GM21381 (cell line): ENCODE results near the gene PRAMEF11.
"Not testable (repeated sequence)": the region's sequence is repeated elsewhere in the genome, so short reads cannot be mapped to it uniquely, and the experiment has no call there.

Source experiments
- ATAC-seq: cut with Tn5 transposase; IDR thresholded peaks from one replicate; pipeline ENCODE4 v1.9.1; 2021; ENCODE audit warnings: mild to moderate bottlenecking, moderate library complexity; ENCODE audit not compliant: unreplicated experiment

Gene PRAMEF11

GRCh38 chr1:12831310-12831709 is at the start of gene PRAMEF11:
Gene PRAMEF11, minus strand, starts transcription at chr1:12831410. Its CDS starts 2,621 bp downstream, at chr1:12828789.
- ATAC-seq: not testable (repeated sequence)

- not testable (repeated sequence) for ATAC-seq
Observed at GRCh38 chr1:12878453-12878852, 47.2 kb upstream of the PRAMEF11 start.

DNA sequence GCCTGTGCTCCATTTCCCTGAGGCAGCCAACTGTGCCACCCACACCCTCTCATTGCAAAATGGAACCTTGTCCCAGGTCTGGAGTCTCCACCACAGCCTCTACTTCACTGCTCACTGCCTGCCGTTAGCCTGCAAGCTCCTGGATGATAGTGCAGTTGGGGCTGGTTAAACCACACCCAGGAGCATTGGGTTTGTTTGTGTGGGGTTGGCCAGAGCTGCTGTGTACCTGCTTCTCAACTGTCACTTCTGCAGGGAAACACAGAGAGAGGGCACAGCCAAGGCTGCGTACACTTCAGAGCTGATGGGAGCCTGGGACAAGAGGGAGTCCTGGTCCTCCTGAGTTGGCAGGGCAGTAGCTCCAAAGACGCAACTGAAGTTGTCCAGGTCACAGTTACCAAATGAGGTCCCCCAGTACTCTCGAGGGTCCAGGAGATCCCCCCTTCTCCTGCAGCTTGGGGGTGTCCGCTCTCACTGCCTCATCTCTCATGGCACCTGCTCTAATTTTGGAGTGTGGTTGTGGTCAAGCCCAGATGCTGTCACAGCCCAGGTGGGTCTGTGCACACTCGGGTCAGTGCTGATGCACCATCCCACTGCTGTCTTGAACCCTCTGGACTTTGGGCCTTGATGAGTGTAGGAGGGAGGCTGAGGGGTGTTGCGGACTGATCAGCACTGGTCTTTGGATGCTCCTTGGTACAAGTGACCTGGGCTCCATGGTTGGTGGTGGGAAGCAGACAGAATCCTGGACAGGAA is 32.1 kb upstream of the PRAMEF11 start:
- not testable (repeated sequence) for ATAC-seq

GRCh38 chr1:12856786-12857185 is 25.6 kb upstream of the PRAMEF11 start, which contains the start of gene PRAMEF2:
Gene PRAMEF2, plus strand, starts transcription at chr1:12857086. Its CDS starts 1,924 bp downstream, at chr1:12859010.
- not testable (repeated sequence) for ATAC-seq

DNA sequence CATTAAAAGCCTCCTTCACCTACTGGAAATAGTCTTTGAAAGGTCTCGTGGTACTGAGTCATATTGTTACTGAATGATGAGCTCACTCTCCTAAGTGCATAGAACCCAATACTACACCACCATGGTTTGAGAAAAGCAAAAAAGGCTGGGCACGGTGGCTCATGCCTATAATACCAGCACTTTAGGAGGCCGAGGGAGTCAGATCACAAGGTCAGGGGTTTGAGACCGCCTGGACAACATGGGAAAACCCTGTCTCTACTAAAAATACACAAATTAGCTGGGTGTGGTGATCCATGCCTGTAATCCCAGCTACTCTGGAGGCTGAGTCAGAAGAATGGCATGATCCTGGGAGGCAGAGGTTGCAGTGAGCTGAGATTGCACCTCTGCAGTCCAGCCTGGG is 20.6 kb upstream of the PRAMEF11 start:
- no peak for ATAC-seq

- not testable (repeated sequence) for ATAC-seq
Observed at GRCh38 chr1:12848620-12849019, 17.4 kb upstream of the PRAMEF11 start, which contains the start of gene HNRNPCL1. Gene HNRNPCL1, minus strand, starts transcription at chr1:12848720. Its CDS starts 431 bp downstream, at chr1:12848289.

- not testable (repeated sequence) for ATAC-seq
Observed at GRCh38 chr1:12833251-12833650, 2.0 kb upstream of the PRAMEF11 start.

- ATAC-seq: not testable (repeated sequence)
Observed at GRCh38 chr1:12819061-12819460, 12.1 kb downstream of the PRAMEF11 start.

- ATAC-seq: no peak
Observed at GRCh38 chr1:12811409-12811784, 19.8 kb downstream of the PRAMEF11 start.

- ATAC-seq: no peak
Observed at GRCh38 chr1:12810691-12811408, 20.4 kb downstream of the PRAMEF11 start.

DNA sequence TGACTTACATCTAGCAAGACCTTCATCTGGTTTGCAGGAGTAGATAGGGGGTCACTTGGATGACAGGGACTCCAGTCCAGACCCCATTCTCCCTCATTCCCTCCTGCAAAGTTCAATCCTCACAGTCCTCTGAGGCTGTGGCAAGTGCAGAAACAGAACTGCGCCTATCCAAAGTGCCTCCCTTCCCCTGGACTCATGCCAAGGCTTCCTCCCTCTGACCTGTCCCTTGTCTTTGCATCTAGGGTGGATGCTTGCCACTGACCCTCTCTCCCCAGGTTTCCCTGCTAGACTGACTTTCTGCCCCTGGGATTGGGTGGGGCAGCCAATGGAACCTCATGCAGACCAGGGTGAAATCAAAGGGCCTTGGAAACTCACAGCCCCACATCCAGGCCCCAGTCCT is 21.3 kb downstream of the PRAMEF11 start:
- no peak for ATAC-seq

- ATAC-seq: no peak
Observed at GRCh38 chr1:12799730-12800129, 31.5 kb downstream of the PRAMEF11 start.

GRCh38 chr1:12798911-12799310 is 32.3 kb downstream of the PRAMEF11 start:
- no peak for ATAC-seq

DNA sequence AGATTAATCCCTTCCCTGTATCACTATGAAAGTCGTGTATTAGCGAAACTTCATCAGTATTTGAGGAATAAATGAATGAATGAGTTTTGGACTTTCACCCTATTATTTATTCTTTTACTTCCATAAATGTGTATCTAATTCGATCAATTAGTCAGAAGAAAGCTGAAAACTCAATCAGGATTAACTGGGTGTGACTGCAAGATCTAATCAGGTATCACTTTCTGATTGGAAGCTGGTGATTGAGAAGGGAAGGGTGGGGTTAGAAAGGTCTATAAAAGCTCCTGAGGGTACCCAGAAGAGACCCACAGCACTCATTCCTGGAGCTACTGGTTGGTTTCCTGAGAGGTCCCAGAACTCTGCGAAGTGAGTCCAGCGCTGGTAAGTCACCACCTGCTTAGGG is 40.1 kb downstream of the PRAMEF11 start, which contains the start of gene PRAMEF1:
PRAMEF1 (plus strand) TSS at position 301 of the 400 bp plus-strand sequence. CDS start 1,831 bp downstream, outside the sequence.
- not testable (repeated sequence) for ATAC-seq

DNA sequence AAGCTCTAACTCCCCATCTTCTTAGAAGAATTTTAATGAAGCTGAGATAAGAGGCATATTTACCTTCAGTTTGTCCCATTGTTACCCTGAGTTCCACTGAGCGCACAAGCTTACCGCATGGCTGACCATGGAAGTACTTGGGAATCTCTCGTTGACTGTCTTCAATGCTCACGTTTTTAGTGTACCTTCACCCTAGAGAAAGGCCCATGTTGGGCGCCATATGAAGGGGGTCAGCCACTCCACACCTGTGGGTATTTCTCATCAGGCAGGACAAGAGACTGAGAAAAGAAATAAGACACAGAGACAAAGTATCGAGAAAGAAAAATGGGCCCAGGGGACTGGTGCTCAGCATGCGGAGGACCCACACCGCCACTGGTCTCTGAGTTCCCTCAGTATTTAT is 46.5 kb downstream of the PRAMEF11 start:
- ATAC-seq: not testable (repeated sequence)

- not testable (repeated sequence) for ATAC-seq
Observed at GRCh38 chr1:12783783-12784182, 47.4 kb downstream of the PRAMEF11 start.

DNA sequence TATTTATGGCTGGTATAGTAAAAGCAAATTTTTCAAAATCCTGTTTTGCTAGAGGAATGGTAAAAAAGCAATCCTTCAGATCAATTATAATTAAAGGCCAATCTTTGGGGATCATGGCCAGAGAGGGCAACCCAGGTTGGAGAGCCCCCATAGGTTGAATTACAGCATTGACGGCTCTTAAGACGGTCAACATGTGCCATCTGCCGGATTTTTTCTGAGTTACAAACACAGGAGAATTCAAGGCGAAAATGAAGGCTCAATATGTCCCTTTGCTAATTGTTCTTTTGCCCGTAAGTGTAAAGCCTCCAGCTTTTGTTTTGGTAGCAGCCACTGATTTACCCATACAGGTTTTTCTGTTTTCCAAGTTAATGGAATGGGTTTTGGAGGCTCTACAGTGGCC is 49.7 kb downstream of the PRAMEF11 start:
- not testable (repeated sequence) for ATAC-seq

DNA sequence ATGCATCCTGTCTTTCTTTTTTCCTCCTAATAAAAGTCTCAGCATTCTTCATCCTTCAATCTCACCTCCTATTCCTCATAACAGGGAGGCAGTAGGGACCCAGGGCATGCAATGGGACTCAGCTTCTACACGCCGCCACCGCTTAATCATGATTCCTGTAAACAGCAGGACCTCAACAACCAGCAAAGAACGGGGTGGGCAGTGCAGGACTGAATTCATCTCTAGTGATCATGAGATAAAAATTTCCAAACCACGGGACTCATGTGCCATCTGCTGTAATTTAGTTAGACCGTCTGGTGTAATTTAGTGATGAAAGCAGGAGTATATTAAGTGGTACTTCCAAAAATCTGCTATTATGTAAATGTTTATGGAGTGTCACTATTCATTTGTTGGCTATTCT is 52.3 kb downstream of the PRAMEF11 start:
- ATAC-seq: no peak

- ATAC-seq: no peak
Observed at GRCh38 chr1:12778061-12778460, 53.1 kb downstream of the PRAMEF11 start.

DNA sequence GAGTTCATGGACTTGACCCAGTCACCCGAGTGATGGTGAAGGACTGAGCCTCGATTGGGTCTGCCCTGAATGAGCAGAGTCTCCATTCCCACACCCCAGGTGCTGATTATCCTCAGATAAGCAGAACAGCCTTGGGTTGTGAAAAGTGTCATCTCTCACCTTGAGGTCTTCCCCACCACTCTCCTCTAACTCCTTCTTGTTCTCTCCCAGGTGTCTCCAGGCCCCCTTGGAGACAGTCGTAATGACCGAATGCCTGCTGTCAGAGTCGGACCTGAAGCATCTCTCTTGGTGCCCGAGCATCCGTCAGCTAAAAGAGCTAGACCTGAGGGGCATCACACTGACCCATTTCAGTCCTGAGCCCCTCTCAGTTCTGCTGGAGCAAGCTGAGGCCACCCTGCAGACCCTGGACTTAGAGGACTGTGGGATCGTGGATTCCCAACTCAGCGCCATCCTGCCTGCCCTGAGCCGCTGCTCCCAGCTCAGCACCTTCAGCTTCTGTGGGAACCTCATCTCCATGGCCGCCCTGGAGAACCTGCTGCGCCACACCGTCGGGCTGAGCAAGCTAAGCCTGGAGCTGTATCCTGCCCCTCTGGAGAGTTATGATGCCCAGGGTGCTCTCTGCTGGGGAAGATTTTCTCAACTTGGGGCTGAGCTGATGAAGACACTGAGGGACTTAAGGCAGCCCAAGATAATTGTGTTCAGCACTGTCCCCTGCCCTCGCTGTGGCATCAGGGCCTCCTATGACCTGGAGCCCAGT is 54.2 kb downstream of the PRAMEF11 start:
- ATAC-seq: no peak

DNA sequence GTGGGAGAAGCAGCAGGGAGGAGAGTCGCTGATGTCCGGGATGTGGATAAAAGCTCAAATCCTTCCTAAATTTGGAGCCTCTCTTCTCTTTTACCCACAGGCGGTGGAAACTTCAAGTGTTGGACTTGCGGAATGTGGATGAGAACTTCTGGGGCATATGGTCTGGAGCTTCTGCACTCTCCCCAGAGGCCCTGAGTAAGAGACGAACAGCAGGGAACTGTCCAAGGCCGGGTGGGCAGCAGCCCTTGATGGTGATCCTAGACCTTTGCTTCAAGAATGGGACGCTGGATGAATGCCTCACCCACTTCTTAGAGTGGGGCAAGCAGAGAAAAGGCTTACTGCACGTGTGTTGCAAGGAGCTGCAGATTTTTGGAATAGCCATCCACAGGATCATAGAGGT is 55.8 kb downstream of the PRAMEF11 start:
- ATAC-seq: no peak
